ENCODE measurements around the gene TMEFF2.
"Not testable (repeated sequence)": the region's sequence is repeated elsewhere in the genome, so short reads cannot be mapped to it uniquely, and the experiment has no call there.

TMEFF2 gene

DNA sequence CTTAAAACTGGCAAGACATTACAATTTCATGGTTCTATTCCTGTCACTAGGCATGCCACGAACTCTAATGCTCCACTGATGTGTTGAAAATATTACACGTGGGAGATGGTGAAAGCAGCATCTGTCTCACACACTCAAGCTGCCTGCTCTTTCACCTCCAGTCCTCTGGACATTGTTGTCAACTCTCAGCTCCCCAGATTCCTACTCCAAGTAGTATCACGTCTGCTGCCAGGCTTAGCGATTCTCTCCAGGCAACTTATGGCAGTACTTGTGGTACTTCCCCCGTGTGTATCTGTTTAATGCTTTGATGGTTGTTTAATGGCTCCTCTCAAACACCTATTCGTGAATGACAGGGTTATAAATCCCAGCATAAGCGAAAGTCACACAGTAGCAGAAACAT lies 103.8 kb downstream of the TMEFF2 start:
- no peak overlapping the region for H3K4me3 ChIP-seq (ENCODE audit: low read length)
- no peaks in the 10 kb centered on the region for H3K27me3 ChIP-seq (ENCODE audit: insufficient read depth, low read length)
- no peak overlapping the region for H3K9ac ChIP-seq (ENCODE audit: low read depth, low read length)
- no peaks in the 10 kb centered on the region for H3K36me3 ChIP-seq (ENCODE audit: insufficient read depth, low read depth, low read length)
- peaks cover 3% of the 10 kb centered on the region; the same call in 1 of the 2 replicates for H3K4me1 ChIP-seq (ENCODE audit: insufficient read depth, low read length)
- no peaks in the 10 kb centered on the region for H3K9me3 ChIP-seq (ENCODE audit: insufficient read depth, low read depth, low read length)
- no peak overlapping the region for H3K27ac ChIP-seq (ENCODE audit: low read length)

DNA sequence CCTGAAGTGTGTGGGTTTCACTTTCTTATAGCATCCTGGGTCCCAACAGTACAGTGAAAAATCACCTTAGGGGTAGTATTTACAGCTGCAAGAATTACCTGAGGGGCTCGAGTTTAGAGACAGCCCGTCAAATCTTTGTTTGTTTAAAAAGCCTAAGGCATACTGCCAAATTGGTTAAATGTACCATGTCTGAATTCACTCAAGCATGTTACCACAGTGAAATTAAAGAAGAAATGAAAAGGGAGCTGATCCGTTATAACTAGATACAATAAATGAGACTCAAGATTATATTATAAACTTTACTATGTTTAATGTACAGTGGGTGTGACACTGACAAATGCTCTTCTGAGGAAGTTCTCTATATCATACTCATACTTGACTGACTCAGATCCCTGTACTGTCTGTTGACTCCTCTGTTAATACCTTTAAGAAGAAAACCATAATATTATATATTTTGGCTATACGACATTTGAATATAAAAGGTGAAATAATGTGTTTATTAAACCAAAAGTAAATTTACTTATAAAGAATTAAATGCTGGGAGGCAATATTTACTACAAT lies 107.3 kb downstream of the TMEFF2 start:
- H3K27ac ChIP-seq (ENCODE audit: low read length) = no peak overlapping the region
- no peak overlapping the region for H3K9ac ChIP-seq (ENCODE audit: low read depth, low read length)
- no peaks in the 10 kb centered on the region for H3K9me3 ChIP-seq (ENCODE audit: insufficient read depth, low read depth, low read length)
- peaks cover 11% of the 10 kb centered on the region; the same call in 1 of the 2 replicates for H3K4me1 ChIP-seq (ENCODE audit: insufficient read depth, low read length)
- H3K4me3 ChIP-seq (ENCODE audit: low read length) = no peak overlapping the region
- no peaks in the 10 kb centered on the region for H3K36me3 ChIP-seq (ENCODE audit: insufficient read depth, low read depth, low read length)
- no peaks in the 10 kb centered on the region for H3K27me3 ChIP-seq (ENCODE audit: insufficient read depth, low read length)

DNA sequence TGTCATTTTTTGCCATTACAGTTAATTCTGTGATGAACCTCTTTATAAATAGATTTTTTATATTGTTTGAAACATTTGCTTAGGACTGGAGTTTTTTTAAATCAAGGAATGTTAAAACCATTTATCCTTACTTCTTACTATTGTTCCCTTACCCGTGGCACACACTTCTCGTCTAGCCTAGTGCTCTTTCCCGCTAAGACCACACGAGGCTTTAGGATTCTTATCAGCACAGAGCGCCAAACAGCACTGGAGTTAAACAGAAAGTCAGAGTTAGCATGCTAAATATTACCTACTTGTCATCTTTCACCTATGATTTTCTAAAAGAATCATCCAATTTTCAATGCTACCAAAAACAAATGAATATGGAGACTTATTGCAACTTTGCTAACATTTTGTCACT lies 112.6 kb downstream of the TMEFF2 start:
- Histone ChIP-seq H3K4me3 (ENCODE audit: low read length) (no peak overlapping the region), H3K36me3 (ENCODE audit: insufficient read depth, low read depth, low read length) (no peaks in the 10 kb centered on the region), H3K27ac (ENCODE audit: low read length) (no peak overlapping the region), H3K9me3 (ENCODE audit: insufficient read depth, low read depth, low read length) (no peaks in the 10 kb centered on the region), H3K27me3 (ENCODE audit: insufficient read depth, low read length) (no peaks in the 10 kb centered on the region), H3K9ac (ENCODE audit: low read depth, low read length) (no peak overlapping the region), H3K4me1 (ENCODE audit: insufficient read depth, low read length) (peaks cover 7% of the 10 kb centered on the region; the same call in 1 of the 2 replicates)

DNA sequence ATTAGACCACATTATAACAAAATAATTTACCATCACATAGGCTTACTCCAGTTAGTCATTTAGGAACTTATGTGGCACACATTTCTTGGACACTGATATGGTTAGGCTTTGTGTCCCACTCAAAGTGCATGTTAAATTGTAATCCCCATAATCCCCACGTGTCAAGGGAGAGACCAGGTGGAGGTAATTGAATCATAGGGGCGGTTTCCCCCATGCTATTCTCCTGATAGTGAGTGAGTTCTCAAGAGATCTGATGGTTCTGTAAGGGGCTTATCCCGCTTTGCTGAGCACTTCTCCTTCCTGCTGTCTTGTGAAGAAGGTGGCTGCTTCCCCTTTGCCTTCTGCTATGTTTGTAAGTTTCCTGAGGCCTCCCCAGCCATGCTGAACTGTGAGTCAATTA lies 114.6 kb downstream of the TMEFF2 start:
- not testable (repeated sequence) for H3K27me3 ChIP-seq (ENCODE audit: insufficient read depth, low read length); H3K27ac ChIP-seq (ENCODE audit: low read length); H3K9me3 ChIP-seq (ENCODE audit: insufficient read depth, low read depth, low read length); H3K9ac ChIP-seq (ENCODE audit: low read depth, low read length); H3K4me3 ChIP-seq (ENCODE audit: low read length); H3K36me3 ChIP-seq (ENCODE audit: insufficient read depth, low read depth, low read length); H3K4me1 ChIP-seq (ENCODE audit: insufficient read depth, low read length)

GRCh38 chr2:192073878-192074277 lies 120.9 kb downstream of the TMEFF2 start:
- Histone ChIP-seq H3K9me3 (ENCODE audit: insufficient read depth, low read depth, low read length) (no peaks in the 10 kb centered on the region), H3K27ac (ENCODE audit: low read length) (no peak overlapping the region), H3K9ac (ENCODE audit: low read depth, low read length) (no peak overlapping the region), H3K27me3 (ENCODE audit: insufficient read depth, low read length) (no peaks in the 10 kb centered on the region), H3K4me1 (ENCODE audit: insufficient read depth, low read length) (no peaks in the 10 kb centered on the region), H3K36me3 (ENCODE audit: insufficient read depth, low read depth, low read length) (no peaks in the 10 kb centered on the region), H3K4me3 (ENCODE audit: low read length) (no peak overlapping the region)

GRCh38 chr2:192072778-192073177 lies 122.0 kb downstream of the TMEFF2 start:
- Histone ChIP-seq H3K27ac (ENCODE audit: low read length) (no peak overlapping the region), H3K27me3 (ENCODE audit: insufficient read depth, low read length) (no peaks in the 10 kb centered on the region), H3K4me1 (ENCODE audit: insufficient read depth, low read length) (no peaks in the 10 kb centered on the region), H3K36me3 (ENCODE audit: insufficient read depth, low read depth, low read length) (no peaks in the 10 kb centered on the region), H3K9ac (ENCODE audit: low read depth, low read length) (no peak overlapping the region), H3K9me3 (ENCODE audit: insufficient read depth, low read depth, low read length) (no peaks in the 10 kb centered on the region), H3K4me3 (ENCODE audit: low read length) (no peak overlapping the region)

DNA sequence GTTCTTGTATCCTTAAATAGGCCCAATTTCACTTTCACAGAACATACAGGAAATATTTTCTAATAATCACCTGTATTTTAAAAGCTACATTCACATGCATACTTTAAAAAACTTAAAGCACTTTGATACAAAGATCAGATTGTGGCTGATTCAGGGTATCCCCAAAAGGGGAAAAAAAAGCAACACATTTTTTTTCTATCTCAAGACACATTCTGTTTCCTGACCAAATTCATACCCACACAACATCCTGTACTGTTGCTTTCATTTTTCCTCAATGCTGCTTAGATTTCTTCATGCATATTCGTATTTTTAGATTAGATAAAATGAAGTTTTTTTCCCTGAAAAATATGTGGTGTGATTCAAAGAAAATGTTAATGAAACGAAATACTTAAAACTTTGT lies 122.5 kb downstream of the TMEFF2 start:
- Histone ChIP-seq H3K27me3 (ENCODE audit: insufficient read depth, low read length) (no peaks in the 10 kb centered on the region), H3K27ac (ENCODE audit: low read length) (no peak overlapping the region), H3K9me3 (ENCODE audit: insufficient read depth, low read depth, low read length) (no peaks in the 10 kb centered on the region), H3K4me1 (ENCODE audit: insufficient read depth, low read length) (no peaks in the 10 kb centered on the region), H3K36me3 (ENCODE audit: insufficient read depth, low read depth, low read length) (no peaks in the 10 kb centered on the region), H3K4me3 (ENCODE audit: low read length) (no peak overlapping the region), H3K9ac (ENCODE audit: low read depth, low read length) (no peak overlapping the region)

DNA sequence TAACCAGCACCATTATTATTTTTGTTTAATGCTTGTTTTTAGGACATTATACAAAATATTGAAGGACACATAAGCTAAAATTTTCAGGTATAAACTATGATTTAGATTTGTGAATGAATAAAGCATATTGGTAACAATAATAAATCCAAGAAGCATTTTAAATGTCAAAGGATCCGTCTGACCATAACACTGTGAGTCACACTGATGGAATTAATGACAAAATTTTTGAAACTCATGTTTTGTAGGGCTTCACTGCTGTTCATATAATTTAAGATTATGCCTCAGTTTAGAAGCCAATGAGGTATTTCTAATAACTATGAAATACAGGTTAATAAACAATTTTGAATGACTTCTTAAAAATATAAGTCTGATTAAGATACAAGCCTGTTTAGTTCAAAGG lies 124.6 kb downstream of the TMEFF2 start:
- no peak overlapping the region for H3K9ac ChIP-seq (ENCODE audit: low read depth, low read length)
- H3K4me1 ChIP-seq (ENCODE audit: insufficient read depth, low read length) = no peaks in the 10 kb centered on the region
- no peaks in the 10 kb centered on the region for H3K36me3 ChIP-seq (ENCODE audit: insufficient read depth, low read depth, low read length)
- H3K27me3 ChIP-seq (ENCODE audit: insufficient read depth, low read length) = no peaks in the 10 kb centered on the region
- H3K4me3 ChIP-seq (ENCODE audit: low read length) = no peak overlapping the region
- H3K27ac ChIP-seq (ENCODE audit: low read length) = no peak overlapping the region
- H3K9me3 ChIP-seq (ENCODE audit: insufficient read depth, low read depth, low read length) = no peaks in the 10 kb centered on the region

DNA sequence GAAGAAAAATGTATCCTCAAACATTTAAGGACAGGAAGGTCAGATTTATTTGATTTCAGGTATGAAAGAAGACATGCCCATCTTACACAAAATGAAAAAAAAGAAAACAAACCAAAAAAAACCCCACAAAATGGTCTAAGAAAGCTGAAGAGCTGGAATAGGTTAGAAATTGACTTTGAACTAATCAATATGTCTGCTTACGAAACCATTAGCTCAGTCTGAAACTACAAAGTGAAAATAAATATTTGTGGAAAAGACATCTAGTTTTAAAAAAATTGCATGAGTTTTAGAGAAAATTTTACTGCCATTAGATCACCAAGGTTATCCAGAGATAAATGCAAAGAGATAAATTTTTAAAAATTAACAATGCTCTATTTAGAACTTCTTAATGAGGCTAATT lies 125.3 kb downstream of the TMEFF2 start:
- H3K4me1 ChIP-seq (ENCODE audit: insufficient read depth, low read length) = no peaks in the 10 kb centered on the region
- no peak overlapping the region for H3K27ac ChIP-seq (ENCODE audit: low read length)
- H3K36me3 ChIP-seq (ENCODE audit: insufficient read depth, low read depth, low read length) = no peaks in the 10 kb centered on the region
- H3K9ac ChIP-seq (ENCODE audit: low read depth, low read length) = no peak overlapping the region
- no peaks in the 10 kb centered on the region for H3K27me3 ChIP-seq (ENCODE audit: insufficient read depth, low read length)
- no peaks in the 10 kb centered on the region for H3K9me3 ChIP-seq (ENCODE audit: insufficient read depth, low read depth, low read length)
- H3K4me3 ChIP-seq (ENCODE audit: low read length) = no peak overlapping the region

DNA sequence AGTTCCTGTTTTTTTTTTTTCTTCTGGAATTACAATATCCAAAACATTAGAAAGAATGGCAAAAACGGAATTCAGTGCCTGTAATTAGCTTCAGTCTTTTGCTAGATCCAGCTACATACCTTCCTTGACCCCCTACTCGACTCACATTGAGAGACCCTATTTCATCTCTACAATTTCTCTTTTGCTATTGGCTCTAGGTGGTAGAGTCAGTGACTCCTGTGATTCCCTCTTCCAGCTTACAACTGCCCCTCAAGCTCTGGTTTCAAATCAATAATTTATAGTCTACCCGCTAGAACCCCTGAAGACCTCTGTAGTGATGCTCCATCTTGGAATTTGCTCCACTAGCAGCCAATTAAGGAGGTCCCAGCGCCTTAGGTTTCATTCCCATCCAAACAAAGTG lies 125.8 kb downstream of the TMEFF2 start:
- no peaks in the 10 kb centered on the region for H3K4me1 ChIP-seq (ENCODE audit: insufficient read depth, low read length)
- H3K4me3 ChIP-seq (ENCODE audit: low read length) = no peak overlapping the region
- H3K36me3 ChIP-seq (ENCODE audit: insufficient read depth, low read depth, low read length) = no peaks in the 10 kb centered on the region
- no peaks in the 10 kb centered on the region for H3K27me3 ChIP-seq (ENCODE audit: insufficient read depth, low read length)
- no peaks in the 10 kb centered on the region for H3K9me3 ChIP-seq (ENCODE audit: insufficient read depth, low read depth, low read length)
- no peak overlapping the region for H3K9ac ChIP-seq (ENCODE audit: low read depth, low read length)
- no peak overlapping the region for H3K27ac ChIP-seq (ENCODE audit: low read length)

DNA sequence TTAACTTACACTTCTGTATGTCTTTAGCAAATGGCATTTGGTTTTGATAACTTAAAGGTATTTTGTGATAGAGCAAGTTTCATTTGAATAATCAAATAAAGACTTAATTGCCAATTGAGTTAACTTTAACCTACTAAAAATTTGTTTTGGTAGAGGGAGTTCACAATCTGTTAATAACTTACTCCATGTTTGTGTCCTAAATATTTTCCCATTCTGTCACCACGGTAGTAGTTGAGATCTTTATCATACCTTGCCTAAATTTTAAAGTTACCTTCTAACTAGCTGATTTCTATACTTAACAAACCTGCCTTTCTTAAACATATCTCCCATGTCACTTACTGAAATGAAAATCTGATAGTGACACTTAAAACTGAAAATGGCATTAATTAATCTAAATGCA lies 127.1 kb downstream of the TMEFF2 start:
- H3K9me3 ChIP-seq (ENCODE audit: insufficient read depth, low read depth, low read length) = no peaks in the 10 kb centered on the region
- no peak overlapping the region for H3K4me3 ChIP-seq (ENCODE audit: low read length)

DNA sequence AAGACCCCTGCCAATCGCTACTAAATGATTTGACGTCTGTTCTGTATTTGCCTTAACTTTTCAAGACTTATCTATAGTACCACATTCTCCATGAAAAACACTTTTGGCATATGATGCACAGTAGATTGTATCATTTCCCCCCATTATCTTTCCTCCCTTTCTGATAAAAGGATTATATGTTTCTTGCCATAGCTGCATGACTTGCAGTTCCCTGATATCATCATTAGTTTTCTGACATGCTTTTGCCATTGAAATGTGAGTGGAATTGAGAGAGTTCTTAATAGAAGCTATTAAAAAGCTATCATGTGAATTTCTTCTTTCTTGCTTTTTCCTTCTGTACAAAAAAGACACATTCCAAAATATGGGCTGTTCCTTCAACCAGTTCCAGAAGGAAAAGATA lies 130.3 kb downstream of the TMEFF2 start:
- Histone ChIP-seq H3K9me3 (ENCODE audit: insufficient read depth, low read depth, low read length) (no peaks in the 10 kb centered on the region), H3K27ac (ENCODE audit: low read length) (no peak overlapping the region), H3K9ac (ENCODE audit: low read depth, low read length) (no peak overlapping the region), H3K36me3 (ENCODE audit: insufficient read depth, low read depth, low read length) (no peaks in the 10 kb centered on the region), H3K4me3 (ENCODE audit: low read length) (no peak overlapping the region), H3K27me3 (ENCODE audit: insufficient read depth, low read length) (no peaks in the 10 kb centered on the region), H3K4me1 (ENCODE audit: insufficient read depth, low read length) (no peaks in the 10 kb centered on the region)

More for the DNA sequence above, 127.1 kb downstream of the TMEFF2 start:
- H3K9ac ChIP-seq (ENCODE audit: low read depth, low read length) = no peak overlapping the region
- H3K27ac ChIP-seq (ENCODE audit: low read length) = no peak overlapping the region
- H3K27me3 ChIP-seq (ENCODE audit: insufficient read depth, low read length) = no peaks in the 10 kb centered on the region
- H3K4me1 ChIP-seq (ENCODE audit: insufficient read depth, low read length) = no peaks in the 10 kb centered on the region
- no peaks in the 10 kb centered on the region for H3K36me3 ChIP-seq (ENCODE audit: insufficient read depth, low read depth, low read length)

- no peak overlapping the region for H3K4me3 ChIP-seq (ENCODE audit: low read length)
- no peak overlapping the region for H3K27ac ChIP-seq (ENCODE audit: low read length)
- H3K9me3 ChIP-seq (ENCODE audit: insufficient read depth, low read depth, low read length) = no peaks in the 10 kb centered on the region
- no peaks in the 10 kb centered on the region for H3K27me3 ChIP-seq (ENCODE audit: insufficient read depth, low read length)
- no peaks in the 10 kb centered on the region for H3K4me1 ChIP-seq (ENCODE audit: insufficient read depth, low read length)
- H3K9ac ChIP-seq (ENCODE audit: low read depth, low read length) = no peak overlapping the region
- H3K36me3 ChIP-seq (ENCODE audit: insufficient read depth, low read depth, low read length) = no peaks in the 10 kb centered on the region
These were observed 134.6 kb downstream of the TMEFF2 start for GRCh38 chr2:192060161-192060560.

Data from iPS-20b (cell line).